H9 (cell line): Measurements from ENCODE around the gene CLINT1. TPM values are rescaled to one million over a fixed set of nuclear protein-coding genes. Genes with fewer than 3 reads are reported as not detected.

ENCODE experiments used
- DNase-seq: peaks from one replicate; pipeline ENCODE4 v3.0.0-alpha.2; 2017
- H2AFZ ChIP-seq: one replicate; pipeline ENCODE4 v1.6.1; 2013; ENCODE audit warnings: mild to moderate bottlenecking, low read length, control low read depth, moderate library complexity
- H2AK5ac ChIP-seq: 2 replicates; pipeline ENCODE4 v1.6.1; 2013; ENCODE audit warnings: low read length, control low read depth, mixed read lengths; ENCODE audit not compliant: insufficient read length
- H2BK120ac ChIP-seq: one replicate; pipeline ENCODE4 v1.6.1; 2013; ENCODE audit warnings: low read depth, mild to moderate bottlenecking, low read length, control low read depth, inconsistent platforms; ENCODE audit not compliant: poor library complexity, severe bottlenecking
- H2BK12ac ChIP-seq: 2 replicates; pipeline ENCODE4 v1.6.1; 2013; ENCODE audit warnings: low read length, control low read depth, mixed read lengths, low read depth; ENCODE audit not compliant: insufficient read length
- H2BK15ac ChIP-seq: 2 replicates; pipeline ENCODE4 v1.6.1; 2013; ENCODE audit warnings: low read depth, low read length, control low read depth
- H2BK20ac ChIP-seq: one replicate; pipeline ENCODE4 v1.6.1; 2013; ENCODE audit warnings: low read depth, mild to moderate bottlenecking, low read length, control low read depth, inconsistent platforms; ENCODE audit not compliant: poor library complexity, severe bottlenecking
- H2BK5ac ChIP-seq: 2 replicates; pipeline ENCODE4 v1.6.1; 2013; ENCODE audit warnings: low read length, control low read depth, mixed read lengths; ENCODE audit not compliant: insufficient read length
- H3K14ac ChIP-seq: 2 replicates; pipeline ENCODE4 v1.6.1; 2013; ENCODE audit warnings: low read length, control low read depth; ENCODE audit not compliant: insufficient read depth
- H3K18ac ChIP-seq: 2 replicates; pipeline ENCODE4 v1.6.1; 2013; ENCODE audit warnings: low read depth, mild to moderate bottlenecking, mixed read lengths, low read length, control low read depth; ENCODE audit not compliant: insufficient read length
- H3K23ac ChIP-seq: 2 replicates; pipeline ENCODE4 v1.6.1; 2013; ENCODE audit warnings: low read length, control low read depth, mixed read lengths, low read depth; ENCODE audit not compliant: insufficient read length
- H3K23me2 ChIP-seq: 2 replicates; pipeline ENCODE4 v1.6.1; 2013; ENCODE audit warnings: low read depth, mild to moderate bottlenecking, mixed read lengths, low read length, control low read depth; ENCODE audit not compliant: insufficient read length, poor library complexity, severe bottlenecking
- H3K27ac ChIP-seq: 2 replicates; pipeline ENCODE4 v1.5.1; 2013; ENCODE audit warnings: low read length, control low read depth, mixed read lengths, low read depth; ENCODE audit not compliant: insufficient read length
- H3K27me3 ChIP-seq: 2 replicates; pipeline ENCODE4 v1.6.1; 2013; ENCODE audit warnings: low read length, control low read depth, inconsistent platforms; ENCODE audit not compliant: insufficient read depth
- H3K4ac ChIP-seq: 2 replicates; pipeline ENCODE4 v1.6.1; 2013; ENCODE audit warnings: low read depth, mild to moderate bottlenecking, control low read depth, inconsistent platforms, low read length, moderate library complexity
- H3K4me1 ChIP-seq: 2 replicates; pipeline ENCODE4 v1.6.1; 2013; ENCODE audit warnings: low read length, control low read depth, inconsistent platforms; ENCODE audit not compliant: insufficient read depth
- H3K4me2 ChIP-seq: 2 replicates; pipeline ENCODE4 v1.6.1; 2013; ENCODE audit warnings: low read length, control low read depth, mixed read lengths; ENCODE audit not compliant: insufficient read length, insufficient read depth
- H3K56ac ChIP-seq: 2 replicates; pipeline ENCODE4 v1.6.1; 2013; ENCODE audit warnings: low read depth, mild to moderate bottlenecking, mixed read lengths, low read length, control low read depth; ENCODE audit not compliant: insufficient read length
- H3K79me1 ChIP-seq: 2 replicates; pipeline ENCODE4 v1.6.1; 2013; ENCODE audit warnings: low read depth, mild to moderate bottlenecking, moderate library complexity, low read length, control low read depth, inconsistent platforms; ENCODE audit not compliant: insufficient read depth, poor library complexity, severe bottlenecking
- H3K79me2 ChIP-seq: 2 replicates; pipeline ENCODE4 v1.6.1; 2013; ENCODE audit warnings: low read length, control low read depth, inconsistent platforms; ENCODE audit not compliant: insufficient read depth
- H3K9ac ChIP-seq: 2 replicates; pipeline ENCODE4 v1.6.1; 2013; ENCODE audit warnings: low read length, control low read depth, mixed read lengths; ENCODE audit not compliant: insufficient read length; ENCODE audit errors: extremely low read depth
- H3K9me3 ChIP-seq: one replicate; pipeline ENCODE4 v1.6.1; 2013; ENCODE audit warnings: low read depth, low read length, inconsistent platforms; ENCODE audit not compliant: control insufficient read depth
- H3T11ph ChIP-seq: one replicate; pipeline ENCODE4 v1.6.1; 2013; ENCODE audit warnings: mild to moderate bottlenecking, low read length, control low read depth, inconsistent platforms
- H4K20me1 ChIP-seq: one replicate; pipeline ENCODE4 v1.6.1; 2013; ENCODE audit not compliant: control insufficient read depth, insufficient read length, insufficient read depth
- H4K5ac ChIP-seq: 2 replicates; pipeline ENCODE4 v1.6.1; 2013; ENCODE audit warnings: low read depth, mild to moderate bottlenecking, mixed read lengths, low read length, control low read depth; ENCODE audit not compliant: insufficient read length
- H4K8ac ChIP-seq: replicated peaks from 2 replicates; pipeline ENCODE4 v1.6.1; 2013; ENCODE audit warnings: low read length, control low read depth, mixed read lengths, low read depth; ENCODE audit not compliant: insufficient read length
- H4K91ac ChIP-seq: 2 replicates; pipeline ENCODE4 v1.6.1; 2013; ENCODE audit warnings: low read depth, mild to moderate bottlenecking, moderate library complexity, mixed read lengths, low read length, control low read depth; ENCODE audit not compliant: insufficient read length
- H3K27ac Mint-ChIP-seq, 3 experiments: 2 replicates in 2 of 3; 3 replicates in 1 of 3; pipeline ENCODE4 v1.8.0; 2020 to 2021; ENCODE audit warnings: mixed read lengths in 3 of 3, mild to moderate bottlenecking in 1 of 3, moderate library complexity in 1 of 3
- H3K27me3 Mint-ChIP-seq: 2 replicates; pipeline ENCODE4 v1.8.0; 2021; ENCODE audit warnings: low read depth, mild to moderate bottlenecking, moderate library complexity, mixed read lengths
- H3K36me3 Mint-ChIP-seq, 3 experiments: 2 replicates in 2 of 3; 3 replicates in 1 of 3; pipeline ENCODE4 v1.8.0; 2020 to 2021; ENCODE audit warnings: low read depth in 3 of 3, mixed read lengths in 3 of 3; ENCODE audit not compliant: insufficient read depth in 1 of 3
- H3K4me1 Mint-ChIP-seq, 2 experiments: 2 replicates each; pipeline ENCODE4 v1.8.0; 2020; ENCODE audit warnings: mixed read lengths in 2 of 2
- H3K4me3 Mint-ChIP-seq, 2 experiments: 2 replicates in 1 of 2; 3 replicates in 1 of 2; pipeline ENCODE4 v1.8.0; 2020 to 2021; ENCODE audit warnings: mild to moderate bottlenecking in 2 of 2, mixed read lengths in 2 of 2, moderate library complexity in 1 of 2
- H3K9me3 Mint-ChIP-seq, 2 experiments: 2 replicates in 1 of 2; 3 replicates in 1 of 2; pipeline ENCODE4 v1.8.0; 2020; ENCODE audit warnings: mild to moderate bottlenecking in 2 of 2, mixed read lengths in 2 of 2, moderate library complexity in 1 of 2
- WGBS: extraction: QIAGEN DNeasy Blood & Tissue Kit; methylation state at CpG from one replicate; pipeline ENCODE4 v1.1.7; 2013; ENCODE audit warnings: missing lambda C conversion rate, low lambda C conversion rate, mixed read lengths; ENCODE audit not compliant: insufficient read length; ENCODE audit errors: extremely low coverage; 5-methylcytosine and 5-hydroxymethylcytosine counted together
- total RNA-seq: library from RNA; stranded (reverse); gene quantifications from 2 replicates; pipeline ENCODE4 v1.2.1, GENCODE V29; 2021
- TF ChIP-seq, protein P1 (sequence below): fragments of 200-600 bp; sonication (generic); conservative IDR thresholded peaks from 3 replicates; pipeline ENCODE4 v1.8.0; 2021; ENCODE audit warnings: antibody characterized with exemption, mild to moderate bottlenecking

CLINT1 gene
- total RNA-seq, 1 experiment from 2014 or later, result 79.1 TPM

DNA sequence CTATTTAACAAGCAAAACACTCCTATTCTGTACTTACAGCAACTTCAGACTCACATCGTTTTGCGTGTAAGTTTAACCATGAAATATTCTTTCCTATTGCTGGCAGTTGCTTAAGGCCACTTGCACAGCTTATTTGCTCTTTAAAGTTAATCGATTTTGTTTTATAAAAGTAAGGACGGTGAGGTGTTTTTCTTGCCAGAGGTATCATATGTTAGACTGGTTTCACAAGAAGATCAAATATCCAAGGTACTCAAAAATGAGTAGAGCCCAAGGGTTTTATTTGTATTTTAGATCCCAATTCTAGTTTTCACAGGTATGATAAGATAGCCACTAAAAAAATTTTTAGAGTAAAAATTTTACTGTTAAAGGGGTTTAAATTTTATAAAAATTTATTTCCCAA, 16.2 kb downstream of the CLINT1 start:
- no peak overlapping the region for H3K56ac ChIP-seq
- Mint-ChIP-seq H3K27me3 (no peaks in the 10 kb centered on the region), H3K27ac (0 out of 7 replicates have a peak overlapping the region, but pooled peaks of 1 of the 3 experiments have one; percentile 29), H3K4me3 (no peak overlapping the region), H3K9me3 (peaks cover 10 to 12% of the 10 kb centered on the region in 2 experiments), H3K36me3 (peaks cover 11 to 21% (median 13%) of the 10 kb centered on the region in 3 experiments), H3K4me1 (peaks cover 8 to 12% of the 10 kb centered on the region in 2 experiments)
- TF ChIP-seq, protein P1, sequence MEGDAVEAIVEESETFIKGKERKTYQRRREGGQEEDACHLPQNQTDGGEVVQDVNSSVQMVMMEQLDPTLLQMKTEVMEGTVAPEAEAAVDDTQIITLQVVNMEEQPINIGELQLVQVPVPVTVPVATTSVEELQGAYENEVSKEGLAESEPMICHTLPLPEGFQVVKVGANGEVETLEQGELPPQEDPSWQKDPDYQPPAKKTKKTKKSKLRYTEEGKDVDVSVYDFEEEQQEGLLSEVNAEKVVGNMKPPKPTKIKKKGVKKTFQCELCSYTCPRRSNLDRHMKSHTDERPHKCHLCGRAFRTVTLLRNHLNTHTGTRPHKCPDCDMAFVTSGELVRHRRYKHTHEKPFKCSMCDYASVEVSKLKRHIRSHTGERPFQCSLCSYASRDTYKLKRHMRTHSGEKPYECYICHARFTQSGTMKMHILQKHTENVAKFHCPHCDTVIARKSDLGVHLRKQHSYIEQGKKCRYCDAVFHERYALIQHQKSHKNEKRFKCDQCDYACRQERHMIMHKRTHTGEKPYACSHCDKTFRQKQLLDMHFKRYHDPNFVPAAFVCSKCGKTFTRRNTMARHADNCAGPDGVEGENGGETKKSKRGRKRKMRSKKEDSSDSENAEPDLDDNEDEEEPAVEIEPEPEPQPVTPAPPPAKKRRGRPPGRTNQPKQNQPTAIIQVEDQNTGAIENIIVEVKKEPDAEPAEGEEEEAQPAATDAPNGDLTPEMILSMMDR, result no peak
- H3K27ac ChIP-seq, result no peak overlapping the region
- H3K23ac ChIP-seq, result no peak overlapping the region
- no peak overlapping the region for H2BK15ac ChIP-seq
- no peak overlapping the region for H3K9ac ChIP-seq
- no peak overlapping the region for H2AFZ ChIP-seq
- no peaks in the 10 kb centered on the region for H3K9me3 ChIP-seq
- H3K23me2 ChIP-seq, result no peaks in the 10 kb centered on the region
- H3K4ac ChIP-seq, result no peak overlapping the region
- no peak overlapping the region for H3K4me2 ChIP-seq
- WGBS, result no CpG with 5 or more reads among the region's 4 CpGs
- H3K18ac ChIP-seq, result no peak overlapping the region
- H2BK20ac ChIP-seq, result no peak overlapping the region
- no peak overlapping the region for H4K8ac ChIP-seq
- no peaks in the 10 kb centered on the region for H3K4me1 ChIP-seq
- H3K14ac ChIP-seq, result no peak overlapping the region
- no peak overlapping the region for H2BK12ac ChIP-seq
- H2BK120ac ChIP-seq, result no peak overlapping the region
- H3T11ph ChIP-seq, result no peak overlapping the region
- H2AK5ac ChIP-seq, result no peak overlapping the region
- H4K5ac ChIP-seq, result no peak overlapping the region
- H4K91ac ChIP-seq, result no peak overlapping the region
- peaks cover 5% of the 10 kb centered on the region for H3K79me1 ChIP-seq
- no peaks in the 10 kb centered on the region for H3K27me3 ChIP-seq
- H3K79me2 ChIP-seq, result peaks cover 14% of the 10 kb centered on the region; the same call in 1 of the 2 replicates
- no peak for DNase-seq
- no peaks in the 10 kb centered on the region for H4K20me1 ChIP-seq
- H2BK5ac ChIP-seq, result no peak overlapping the region
